Bronchial epithelial cell (primary cell): ENCODE results near the gene SASH1. TPM values are rescaled to one million over a fixed set of nuclear protein-coding genes. Genes with fewer than 3 reads are reported as not detected.

ENCODE experiments used
- DNase-seq: peaks from one replicate; pipeline ENCODE4 v3.0.0-alpha.2; 2010; ENCODE audit warnings: low read depth
- FAIRE-seq: peaks from 2 replicates; lab custom pipeline; 2011; peaks lifted over from hg19 to GRCh38; lab: Jason Lieb, UNC
- H3K27me3 ChIP-seq: 2 replicates; pipeline ENCODE4 v1.5.1; 2011; ENCODE audit warnings: low read length; ENCODE audit not compliant: control insufficient read depth, insufficient read depth
- H3K36me3 ChIP-seq: 2 replicates; pipeline ENCODE4 v1.5.1; 2011; ENCODE audit warnings: low read length; ENCODE audit not compliant: control insufficient read depth, insufficient read depth
- H3K4me3 ChIP-seq: 2 replicates; pipeline ENCODE4 v1.5.1; 2011; ENCODE audit warnings: mild to moderate bottlenecking, low read depth, low read length, control low read depth
- CTCF ChIP-seq: IDR thresholded peaks from 2 replicates; pipeline ENCODE4 v1.5.1; 2011; ENCODE audit warnings: mild to moderate bottlenecking, moderate library complexity, low read length, control low read depth, inconsistent platforms; ENCODE audit not compliant: insufficient read depth, severe bottlenecking
- total RNA-seq: library from RNA; depleted of rRNA; stranded (reverse); fragments of >200 nt; gene quantifications from 2 replicates; pipeline ENCODE4 v1.2.1, GENCODE V29; 2014

Gene SASH1
- total RNA-seq, 1 donor from 2014 or later = 3.9 TPM

- Histone ChIP-seq H3K4me3 (no peak overlapping the region), H3K36me3 (no peaks in the 10 kb centered on the region), H3K27me3 (no peaks in the 10 kb centered on the region)
- no peak for DNase-seq
- no peak for TF ChIP-seq CTCF
- FAIRE-seq = no peak
Measured at GRCh38 chr6:148513145-148514071, 170.8 kb downstream of the SASH1 start.

- Histone ChIP-seq H3K27me3 (no peaks in the 10 kb centered on the region), H3K36me3 (no peaks in the 10 kb centered on the region), H3K4me3 (no peak overlapping the region)
- DNase-seq (no peak), FAIRE-seq (no peak)
- no peak for TF ChIP-seq CTCF
Measured at GRCh38 chr6:148514091-148514845, 171.6 kb downstream of the SASH1 start.

- H3K27me3 ChIP-seq = no peaks in the 10 kb centered on the region
- no peak overlapping the region for H3K4me3 ChIP-seq
- FAIRE-seq (no peak), DNase-seq (no peak)
- H3K36me3 ChIP-seq = peaks cover 1% of the 10 kb centered on the region
- no peak for TF ChIP-seq CTCF
Measured at GRCh38 chr6:148516217-148516616, 173.6 kb downstream of the SASH1 start.

- TF ChIP-seq CTCF = no peak
- H3K36me3 ChIP-seq = peaks cover 1% of the 10 kb centered on the region
- FAIRE-seq = no peak
Measured at GRCh38 chr6:148516617-148517016, 174.0 kb downstream of the SASH1 start.

GRCh38 chr6:148517470-148517869, 174.8 kb downstream of the SASH1 start:
- no peak overlapping the region for H3K4me3 ChIP-seq
- no peak for TF ChIP-seq CTCF
- H3K36me3 ChIP-seq = peaks cover 1% of the 10 kb centered on the region
- peak; percentile 73 for FAIRE-seq
- H3K27me3 ChIP-seq = no peaks in the 10 kb centered on the region
- DNase-seq = no peak

More at GRCh38 chr6:148516617-148517016, 174.0 kb downstream of the SASH1 start:
- DNase-seq = no peak
- no peak overlapping the region for H3K4me3 ChIP-seq
- H3K27me3 ChIP-seq = no peaks in the 10 kb centered on the region
